ENCODE data around the gene CDKN1A. TPM values are rescaled to one million over a fixed set of nuclear protein-coding genes. Genes with fewer than 3 reads are reported as not detected.

CDKN1A gene
- total and polyA plus RNA-seq, 8 donors, result 4.7 to 240 (median 6.8) TPM

GRCh38 chr6:36735110-36736071, 56.9 kb downstream of the CDKN1A start:
- H3K4me1 ChIP-seq, result peaks cover 18 to 25% of the 10 kb centered on the region in 2 donors
- H3K27me3 ChIP-seq, result no peaks in the 10 kb centered on the region
- ATAC-seq, result peak; percentile 85
- intact Hi-C loops (cut with DNase I), result no loop called here
- H3K27ac ChIP-seq, result peak overlapping the region; percentile 84
- H3K4me3 ChIP-seq, result no peak overlapping the region
- peak in 3 of 4 donors; percentile 37 to 77 (median 73) for DNase-seq
- H3K36me3 ChIP-seq, result no peaks in the 10 kb centered on the region
- TF ChIP-seq CTCF (IDR thresholded peaks at IDR 0.05), result peak in 1 of 2 donors; percentile 9
- H3K9me3 ChIP-seq, result no peaks in the 10 kb centered on the region

Other genes starting within 250 kb of the CDKN1A start
- gene PXT1, start 235.9 kb upstream of the CDKN1A start, total RNA-seq, result not detected
- gene PXT1, start 235.9 kb upstream of the CDKN1A start, polyA plus RNA-seq (ENCODE audit: insufficient read length in 6 of 6), result under 1 TPM in 4 of 6 donors, not detected in 2; 0.06 to 0.08 (median 0.07) TPM
- 10 to 100 TPM; 47.4 to 53.9 TPM for gene KCTD20, start 235.7 kb upstream of the CDKN1A start, total RNA-seq
- gene KCTD20, start 235.7 kb upstream of the CDKN1A start, polyA plus RNA-seq (ENCODE audit: insufficient read length in 6 of 6), result 10 to 100 TPM; 49.2 to 54.7 (median 53.0) TPM
- gene STK38, start 131.2 kb upstream of the CDKN1A start, total RNA-seq, result 10 to 100 TPM; 40.2 to 41.0 TPM
- gene STK38, start 131.2 kb upstream of the CDKN1A start, polyA plus RNA-seq (ENCODE audit: insufficient read length in 6 of 6), result 10 to 100 TPM; 39.6 to 47.4 (median 44.0) TPM
- gene SRSF3, start 84.4 kb upstream of the CDKN1A start, total RNA-seq, result 100 to 1,000 TPM; 173 to 253 TPM
- gene SRSF3, start 84.4 kb upstream of the CDKN1A start, polyA plus RNA-seq (ENCODE audit: insufficient read length in 6 of 6), result 100 to 1,000 TPM; 485 to 634 (median 565) TPM
- gene RAB44, start 19.1 kb downstream of the CDKN1A start, total RNA-seq, result under 1 TPM; 0.26 to 0.37 TPM
- gene RAB44, start 19.1 kb downstream of the CDKN1A start, polyA plus RNA-seq (ENCODE audit: insufficient read length in 6 of 6), result under 1 TPM; 0.06 to 0.21 (median 0.13) TPM
- gene CPNE5, start 160.7 kb downstream of the CDKN1A start, total RNA-seq, result 1 to 10 TPM; 1.2 to 1.9 TPM
- 1 to 10 TPM; 6.3 to 7.3 (median 6.8) TPM for gene CPNE5, start 160.7 kb downstream of the CDKN1A start, polyA plus RNA-seq (ENCODE audit: insufficient read length in 6 of 6)
- gene PPIL1, start 196.1 kb downstream of the CDKN1A start, total RNA-seq, result 10 to 100 TPM; 19.6 to 24.5 TPM
- gene PPIL1, start 196.1 kb downstream of the CDKN1A start, polyA plus RNA-seq (ENCODE audit: insufficient read length in 6 of 6), result 10 to 100 TPM; 31.9 to 45.3 (median 36.5) TPM
- gene C6orf89, start 207.2 kb downstream of the CDKN1A start, total RNA-seq, result 10 to 100 TPM; 53.3 to 59.6 TPM
- 10 to 100 TPM; 43.8 to 50.4 (median 46.5) TPM for gene C6orf89, start 207.2 kb downstream of the CDKN1A start, polyA plus RNA-seq (ENCODE audit: insufficient read length in 6 of 6)